OCI-LY1 (cell line): ENCODE data around the gene FRMD3.

Experiments
- H2AFZ ChIP-seq: fragments of 200-600 bp; sonication (generic), shearing (Covaris generic); 2 replicates; pipeline ENCODE4 v1.6.0; 2014; ENCODE audit warnings: antibody characterized with exemption, mild to moderate bottlenecking, low read length
- H3F3A ChIP-seq: fragments of 200-600 bp; sonication (generic), shearing (Covaris generic); 2 replicates; pipeline ENCODE4 v1.6.0; 2014; ENCODE audit warnings: mild to moderate bottlenecking, antibody characterized with exemption, low read length, moderate library complexity; ENCODE audit not compliant: insufficient read depth
- H3K27ac ChIP-seq: fragments of 200-600 bp; sonication (generic); 2 replicates; pipeline ENCODE4 v1.5.1; 2014; ENCODE audit warnings: low read length, mixed run types, mild to moderate bottlenecking, low read depth; ENCODE audit not compliant: poor library complexity, severe bottlenecking
- H3K27me3 ChIP-seq: fragments of 200-600 bp; sonication (generic); 2 replicates; pipeline ENCODE4 v1.6.0; 2014; ENCODE audit warnings: antibody characterized with exemption, mild to moderate bottlenecking, low read length, moderate library complexity; ENCODE audit not compliant: insufficient read depth
- H3K36me3 ChIP-seq: fragments of 200-600 bp; sonication (generic); 2 replicates; pipeline ENCODE4 v1.6.1; 2014; ENCODE audit warnings: mild to moderate bottlenecking, antibody characterized with exemption, low read length, moderate library complexity, mixed read lengths; ENCODE audit not compliant: insufficient read depth
- H3K4me1 ChIP-seq: fragments of 200-600 bp; sonication (generic); 2 replicates; pipeline ENCODE4 v1.5.1; 2014; ENCODE audit warnings: mild to moderate bottlenecking, low read length, moderate library complexity; ENCODE audit not compliant: insufficient read depth, severe bottlenecking
- H3K4me2 ChIP-seq: fragments of 200-600 bp; sonication (generic), shearing (Covaris generic); 2 replicates; pipeline ENCODE4 v1.6.1; 2014; ENCODE audit warnings: low read length
- H3K4me3 ChIP-seq: fragments of 200-600 bp; sonication (generic); 2 replicates; pipeline ENCODE4 v1.5.1; 2014; ENCODE audit warnings: low read length, low read depth, mild to moderate bottlenecking, mixed read lengths; ENCODE audit not compliant: poor library complexity, severe bottlenecking
- H3K79me2 ChIP-seq: fragments of 200-600 bp; shearing (Covaris generic); 2 replicates; pipeline ENCODE4 v1.6.1; 2016; ENCODE audit warnings: mixed run types, low read length, mixed read lengths; ENCODE audit not compliant: insufficient read depth
- H3K9ac ChIP-seq: fragments of 200-600 bp; sonication (generic), shearing (Covaris generic); 2 replicates; pipeline ENCODE4 v1.6.1; 2014; ENCODE audit warnings: mild to moderate bottlenecking, low read length, mixed read lengths
- H3K9me2 ChIP-seq: fragments of 200-600 bp; sonication (generic), shearing (Covaris generic); 2 replicates; pipeline ENCODE4 v1.6.1; 2014; ENCODE audit warnings: low read depth, mild to moderate bottlenecking, low read length, mixed read lengths
- H3K9me3 ChIP-seq: fragments of 200-600 bp; shearing (Covaris generic); 2 replicates; pipeline ENCODE4 v1.6.1; 2014; ENCODE audit warnings: low read length, mixed read lengths
- H4K20me1 ChIP-seq: fragments of 200-600 bp; sonication (generic), shearing (Covaris generic); 2 replicates; pipeline ENCODE4 v1.6.0; 2016; ENCODE audit warnings: mild to moderate bottlenecking, low read length; ENCODE audit not compliant: insufficient read depth
- CTCF ChIP-seq: fragments of 200-600 bp; sonication (generic), shearing (Covaris generic); IDR thresholded peaks from 2 replicates; pipeline ENCODE4 v1.5.1; 2017; ENCODE audit warnings: mild to moderate bottlenecking, antibody characterized with exemption, low read length, moderate library complexity, mixed read lengths
- EZH2 ChIP-seq: fragments of 200-600 bp; sonication (generic), shearing (Covaris generic); IDR thresholded peaks from 2 replicates; pipeline ENCODE4 v1.8.0; 2017; ENCODE audit warnings: borderline replicate concordance, mixed run types, mild to moderate bottlenecking, antibody characterized with exemption, low read length, moderate library complexity, mixed read lengths

The FRMD3 gene

GRCh38 chr9:83323148-83323547 lies 215.1 kb downstream of the FRMD3 start:
- no peak overlapping the region for H3K4me3 ChIP-seq
- no peak overlapping the region for H2AFZ ChIP-seq
- H3K27ac ChIP-seq, result no peak overlapping the region
- no peaks in the 10 kb centered on the region for H3K4me1 ChIP-seq
- no peaks in the 10 kb centered on the region for H3K9me3 ChIP-seq
- TF ChIP-seq CTCF (no peak), EZH2 (no peak)
- no peaks in the 10 kb centered on the region for H3K79me2 ChIP-seq
- no peaks in the 10 kb centered on the region for H4K20me1 ChIP-seq
- no peak overlapping the region for H3K9ac ChIP-seq
- no peaks in the 10 kb centered on the region for H3K36me3 ChIP-seq
- H3K9me2 ChIP-seq, result no peaks in the 10 kb centered on the region
- no peaks in the 10 kb centered on the region for H3F3A ChIP-seq
- H3K27me3 ChIP-seq, result no peaks in the 10 kb centered on the region
- no peak overlapping the region for H3K4me2 ChIP-seq

- Histone ChIP-seq H3K9me2 (no peaks in the 10 kb centered on the region), H3F3A (no peaks in the 10 kb centered on the region), H3K9me3 (no peaks in the 10 kb centered on the region), H3K36me3 (no peaks in the 10 kb centered on the region), H3K4me3 (no peak overlapping the region), H3K4me1 (no peaks in the 10 kb centered on the region), H4K20me1 (no peaks in the 10 kb centered on the region), H3K27ac (no peak overlapping the region), H3K9ac (no peak overlapping the region), H3K79me2 (no peaks in the 10 kb centered on the region), H3K27me3 (no peaks in the 10 kb centered on the region), H3K4me2 (no peak overlapping the region), H2AFZ (no peak overlapping the region)
- no peak for TF ChIP-seq EZH2
- no peak for TF ChIP-seq CTCF
Measured at GRCh38 chr9:83322438-83322837, 215.8 kb downstream of the FRMD3 start.

- H2AFZ ChIP-seq, result no peak overlapping the region
- H3K4me3 ChIP-seq, result no peak overlapping the region
- no peaks in the 10 kb centered on the region for H3K79me2 ChIP-seq
- no peak overlapping the region for H3K9ac ChIP-seq
- no peak for TF ChIP-seq EZH2
- no peak for TF ChIP-seq CTCF
- no peak overlapping the region for H3K4me2 ChIP-seq
- H3F3A ChIP-seq, result no peaks in the 10 kb centered on the region
- no peak overlapping the region for H3K27ac ChIP-seq
- H3K27me3 ChIP-seq, result no peaks in the 10 kb centered on the region
- H3K4me1 ChIP-seq, result no peaks in the 10 kb centered on the region
- H3K9me2 ChIP-seq, result no peaks in the 10 kb centered on the region
- H3K36me3 ChIP-seq, result no peaks in the 10 kb centered on the region
- no peaks in the 10 kb centered on the region for H4K20me1 ChIP-seq
- H3K9me3 ChIP-seq, result no peaks in the 10 kb centered on the region
Measured at GRCh38 chr9:83317244-83317643, 221.0 kb downstream of the FRMD3 start.
